Measurements from ENCODE around the gene COLEC11. TPM values are rescaled to one million over a fixed set of nuclear protein-coding genes. Genes with fewer than 3 reads are reported as not detected.

Gene COLEC11
- total RNA-seq, 3 donors from 2014 or later (not counting 1 experiment from before 2014, with no cell fraction given): 0.61 TPM; not detected in 2

DNA sequence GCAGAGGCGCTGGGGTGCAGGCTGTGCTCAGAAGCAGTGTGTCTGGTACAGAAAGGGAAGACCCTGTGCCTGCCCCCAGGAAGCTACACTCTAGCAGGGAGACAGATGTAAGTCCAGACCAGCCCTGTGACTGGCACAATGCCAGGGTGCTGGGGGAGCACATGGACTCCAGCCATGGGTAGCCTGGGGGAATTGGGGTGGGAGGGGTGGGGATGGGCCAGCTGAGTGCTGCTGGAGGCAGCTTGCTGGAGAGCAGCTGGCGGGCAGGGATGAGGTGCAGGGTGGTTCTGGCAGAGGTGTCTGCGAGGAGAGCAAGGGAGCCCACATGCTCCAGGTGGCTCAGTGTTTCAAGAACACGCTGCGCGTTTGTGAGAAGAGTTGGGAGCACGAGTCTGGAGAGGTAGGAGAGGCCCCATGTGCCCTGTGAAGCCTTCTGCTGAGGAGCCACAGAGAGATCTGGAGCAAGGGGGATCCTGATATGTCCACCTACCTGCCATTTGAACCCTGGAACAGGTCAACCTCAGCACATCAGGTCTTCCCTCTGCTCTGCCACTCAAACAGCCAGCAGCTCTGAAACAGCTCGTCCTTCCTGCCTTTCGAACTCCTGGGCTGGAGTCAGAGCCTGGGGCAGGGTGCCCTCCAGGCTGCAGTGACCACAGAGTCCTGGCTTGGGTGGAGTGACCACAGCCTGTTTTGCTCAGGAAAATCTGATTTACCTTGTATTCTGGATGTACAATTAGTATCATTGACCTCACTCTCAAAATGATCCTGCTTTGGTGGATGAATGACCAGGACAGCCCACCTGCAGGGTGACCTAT, 78.2 kb downstream of the COLEC11 start:
- Histone ChIP-seq H3K27ac (ENCODE audit: low read length) (no peak overlapping the region), H3K27me3 (ENCODE audit: control insufficient read depth, insufficient read depth, low read length) (no peaks in the 10 kb centered on the region), H3K4me1 (ENCODE audit: control insufficient read depth, insufficient read depth, low read length) (no peaks in the 10 kb centered on the region), H3K36me3 (ENCODE audit: control insufficient read depth, insufficient read depth, low read length) (no peaks in the 10 kb centered on the region), H3K4me3 (ENCODE audit: low read length) (no peak overlapping the region), H3K9me3 (ENCODE audit: control insufficient read depth, insufficient read depth, low read length) (no peaks in the 10 kb centered on the region)
- intact Hi-C loops (cut with micrococcal nuclease): no loop called here
- TF ChIP-seq, protein P1, sequence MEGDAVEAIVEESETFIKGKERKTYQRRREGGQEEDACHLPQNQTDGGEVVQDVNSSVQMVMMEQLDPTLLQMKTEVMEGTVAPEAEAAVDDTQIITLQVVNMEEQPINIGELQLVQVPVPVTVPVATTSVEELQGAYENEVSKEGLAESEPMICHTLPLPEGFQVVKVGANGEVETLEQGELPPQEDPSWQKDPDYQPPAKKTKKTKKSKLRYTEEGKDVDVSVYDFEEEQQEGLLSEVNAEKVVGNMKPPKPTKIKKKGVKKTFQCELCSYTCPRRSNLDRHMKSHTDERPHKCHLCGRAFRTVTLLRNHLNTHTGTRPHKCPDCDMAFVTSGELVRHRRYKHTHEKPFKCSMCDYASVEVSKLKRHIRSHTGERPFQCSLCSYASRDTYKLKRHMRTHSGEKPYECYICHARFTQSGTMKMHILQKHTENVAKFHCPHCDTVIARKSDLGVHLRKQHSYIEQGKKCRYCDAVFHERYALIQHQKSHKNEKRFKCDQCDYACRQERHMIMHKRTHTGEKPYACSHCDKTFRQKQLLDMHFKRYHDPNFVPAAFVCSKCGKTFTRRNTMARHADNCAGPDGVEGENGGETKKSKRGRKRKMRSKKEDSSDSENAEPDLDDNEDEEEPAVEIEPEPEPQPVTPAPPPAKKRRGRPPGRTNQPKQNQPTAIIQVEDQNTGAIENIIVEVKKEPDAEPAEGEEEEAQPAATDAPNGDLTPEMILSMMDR (IDR thresholded peaks at IDR 0.05): no peak
- 84% methylated on average over 9 of the region's 9 CpGs for WGBS (ENCODE audit: insufficient coverage)
- Mint-ChIP-seq H3K9me3 (no peaks in the 10 kb centered on the region), H3K4me1 (no peaks in the 10 kb centered on the region), H3K36me3 (no peaks in the 10 kb centered on the region), H3K27ac (no peak overlapping the region), H3K27me3 (ENCODE audit: low read depth in 2 of 2) (peaks cover 0 to under 1% of the 10 kb centered on the region in 2 donors), H3K4me3 (no peak overlapping the region)
- ATAC-seq: peak in 1 of 3 donors; percentile 23
- no peak for DNase-seq

DNA sequence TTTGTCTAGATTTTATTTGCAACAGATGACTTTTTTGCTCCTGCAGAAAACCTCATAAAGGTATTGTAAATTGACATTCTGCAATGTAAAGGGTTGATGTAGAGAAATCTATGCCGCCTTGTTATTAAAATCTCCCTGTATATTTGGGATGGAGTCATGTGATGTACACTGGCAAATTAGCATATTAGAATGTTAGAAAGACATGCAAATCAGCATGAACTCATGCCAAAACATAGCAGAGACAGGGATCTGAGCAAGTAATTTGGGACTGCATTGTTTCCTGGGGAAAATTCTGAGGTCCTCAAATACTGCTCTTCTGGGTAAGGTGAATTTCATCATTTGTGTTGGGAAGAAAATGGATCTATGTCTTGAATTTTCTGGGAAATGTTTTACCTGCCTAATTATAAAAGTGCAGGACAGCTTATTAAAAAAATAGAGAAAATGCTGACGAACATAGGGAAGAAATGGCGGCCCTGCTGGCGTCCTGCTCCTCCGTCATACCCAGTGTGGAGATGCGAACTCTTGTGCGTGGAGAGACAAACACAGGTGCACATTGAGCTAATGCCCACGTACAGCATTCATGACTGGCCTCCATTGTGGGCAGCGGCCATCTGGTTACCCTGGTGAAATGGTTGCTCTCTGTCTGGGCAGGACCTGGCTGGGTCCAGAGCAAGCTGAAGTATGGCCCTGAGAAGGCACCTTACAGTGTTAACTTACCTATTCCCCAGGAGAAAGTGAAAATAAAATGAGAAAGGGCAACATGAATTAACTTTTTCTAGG, 79.3 kb downstream of the COLEC11 start:
- no peak for ATAC-seq
- TF ChIP-seq, protein P1 (IDR thresholded peaks at IDR 0.05): no peak

DNA sequence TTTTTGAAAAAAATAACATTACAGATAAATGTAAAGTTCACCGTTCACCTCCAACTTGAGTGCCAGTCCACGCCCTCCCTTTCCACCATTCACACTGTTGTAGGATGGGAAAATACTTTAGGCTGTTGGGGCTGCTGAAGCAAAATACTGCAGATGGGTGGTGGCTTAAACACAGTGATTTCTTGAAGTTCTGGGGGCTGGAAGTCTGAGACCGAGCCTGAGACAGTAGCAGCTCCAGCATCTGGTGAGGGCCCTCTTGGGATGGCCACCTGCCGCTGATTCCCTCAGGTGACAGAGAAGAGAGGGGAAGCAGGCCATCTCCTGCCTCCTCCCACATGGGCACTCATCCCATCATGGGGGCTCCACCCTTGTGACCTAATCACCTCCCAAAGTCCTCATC, 80.8 kb downstream of the COLEC11 start:
- no peaks in the 10 kb centered on the region for H3K9me3 Mint-ChIP-seq
- H3K9me3 ChIP-seq (ENCODE audit: control insufficient read depth, insufficient read depth, low read length): no peaks in the 10 kb centered on the region
- H3K27me3 Mint-ChIP-seq (ENCODE audit: low read depth in 2 of 2): no peaks in the 10 kb centered on the region
- WGBS (ENCODE audit: insufficient coverage): 96% methylated on average over 2 of the region's 4 CpGs
- H3K27ac ChIP-seq (ENCODE audit: low read length): no peak overlapping the region
- H3K27ac Mint-ChIP-seq: no peak overlapping the region
- intact Hi-C loops (cut with micrococcal nuclease): no loop called here
- H3K27me3 ChIP-seq (ENCODE audit: control insufficient read depth, insufficient read depth, low read length): no peaks in the 10 kb centered on the region
- TF ChIP-seq, protein P1 (IDR thresholded peaks at IDR 0.05): no peak
- no peak for DNase-seq
- no peak overlapping the region for H3K4me3 ChIP-seq (ENCODE audit: low read length)
- no peak for ATAC-seq
- H3K4me3 Mint-ChIP-seq: no peak overlapping the region
- H3K4me1 ChIP-seq (ENCODE audit: control insufficient read depth, insufficient read depth, low read length): no peaks in the 10 kb centered on the region
- H3K36me3 Mint-ChIP-seq: no peaks in the 10 kb centered on the region
- no peaks in the 10 kb centered on the region for H3K4me1 Mint-ChIP-seq
- H3K36me3 ChIP-seq (ENCODE audit: control insufficient read depth, insufficient read depth, low read length): no peaks in the 10 kb centered on the region

More for the DNA sequence above, 79.3 kb downstream of the COLEC11 start:
- Mint-ChIP-seq H3K27ac (no peak overlapping the region), H3K4me1 (no peaks in the 10 kb centered on the region), H3K4me3 (no peak overlapping the region), H3K27me3 (ENCODE audit: low read depth in 2 of 2) (no peaks in the 10 kb centered on the region), H3K9me3 (no peaks in the 10 kb centered on the region), H3K36me3 (no peaks in the 10 kb centered on the region)
- H3K27me3 ChIP-seq (ENCODE audit: control insufficient read depth, insufficient read depth, low read length): no peaks in the 10 kb centered on the region
- H3K4me1 ChIP-seq (ENCODE audit: control insufficient read depth, insufficient read depth, low read length): no peaks in the 10 kb centered on the region
- no peak for DNase-seq
- no peaks in the 10 kb centered on the region for H3K9me3 ChIP-seq (ENCODE audit: control insufficient read depth, insufficient read depth, low read length)
- no peak overlapping the region for H3K27ac ChIP-seq (ENCODE audit: low read length)
- H3K4me3 ChIP-seq (ENCODE audit: low read length): no peak overlapping the region
- no peaks in the 10 kb centered on the region for H3K36me3 ChIP-seq (ENCODE audit: control insufficient read depth, insufficient read depth, low read length)
- intact Hi-C loops (cut with micrococcal nuclease): no loop called here
- WGBS (ENCODE audit: insufficient coverage): 88% methylated on average over 9 of the region's 9 CpGs

All from natural killer cell (primary cell).